Fibroblast of mammary gland (primary cell): ENCODE results near the gene HIP1.
"Not testable (repeated sequence)": the region's sequence is repeated elsewhere in the genome, so short reads cannot be mapped to it uniquely, and the experiment has no call there.

Source experiments
- DNase-seq: peaks from one replicate; pipeline ENCODE4 v3.0.0-alpha.2; 2010; ENCODE audit warnings: low read depth
- H3K4me3 ChIP-seq: 2 replicates; pipeline ENCODE4 v1.5.1; 2011; ENCODE audit warnings: low read depth, mild to moderate bottlenecking, low read length, moderate library complexity; ENCODE audit not compliant: control insufficient read depth
- CTCF ChIP-seq: conservative IDR thresholded peaks from 2 replicates; pipeline ENCODE4 v1.5.1; 2011; ENCODE audit warnings: low read depth, low read length, inconsistent platforms; ENCODE audit not compliant: control insufficient read depth, insufficient read depth

Gene HIP1

GRCh38 chr7:75727881-75728593, 10.7 kb downstream of the HIP1 start:
- TF ChIP-seq CTCF: no peak
- no peak overlapping the region for H3K4me3 ChIP-seq
- DNase-seq: no peak

- not testable (repeated sequence) for H3K4me3 ChIP-seq, DNase-seq
Observed at GRCh38 chr7:75727351-75727750, 11.4 kb downstream of the HIP1 start.

- DNase-seq: no peak
- no peak overlapping the region for H3K4me3 ChIP-seq
- TF ChIP-seq CTCF: no peak
Observed at GRCh38 chr7:75725306-75725705, 13.4 kb downstream of the HIP1 start.

- TF ChIP-seq CTCF: no peak
- DNase-seq: no peak
- no peak overlapping the region for H3K4me3 ChIP-seq
Observed at GRCh38 chr7:75723444-75723843, 15.3 kb downstream of the HIP1 start.

GRCh38 chr7:75722373-75722772, 16.4 kb downstream of the HIP1 start:
- no peak for DNase-seq
- no peak overlapping the region for H3K4me3 ChIP-seq
- no peak for TF ChIP-seq CTCF

GRCh38 chr7:75721922-75722321, 16.8 kb downstream of the HIP1 start:
- DNase-seq, H3K4me3 ChIP-seq: not testable (repeated sequence)

- no peak overlapping the region for H3K4me3 ChIP-seq
- TF ChIP-seq CTCF: no peak
- DNase-seq: no peak
Observed at GRCh38 chr7:75721426-75721825, 17.3 kb downstream of the HIP1 start.

- no peak overlapping the region for H3K4me3 ChIP-seq
- no peak for DNase-seq
- TF ChIP-seq CTCF: no peak
Observed at GRCh38 chr7:75719626-75720025, 19.1 kb downstream of the HIP1 start.
